ENCODE measurements around the gene ITPR2. TPM values are rescaled to one million over a fixed set of nuclear protein-coding genes. Genes with fewer than 3 reads are reported as not detected.

The ITPR2 gene
- total RNA-seq, 2 donors from 2014 or later, result 14.8 to 74.4 TPM

DNA sequence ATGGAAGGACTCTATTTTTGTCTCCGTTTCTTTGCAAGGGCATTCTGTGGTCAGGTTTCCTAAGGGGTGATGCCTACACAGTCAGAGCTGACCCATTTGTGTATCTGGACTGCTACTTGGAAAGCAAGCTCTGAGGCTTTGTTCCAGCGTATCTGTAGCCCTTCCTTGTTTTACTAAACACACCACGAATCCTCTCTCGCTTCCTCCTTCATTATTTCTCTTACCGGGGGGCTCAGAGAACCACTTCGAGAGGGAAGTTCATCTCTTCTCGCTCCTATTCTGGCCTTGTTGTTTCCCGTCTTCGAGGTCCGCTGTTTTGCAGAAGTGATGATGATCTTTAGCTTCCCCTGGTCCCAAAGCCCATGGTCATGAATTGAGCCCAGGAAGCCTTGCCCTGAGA lies 472.9 kb downstream of the ITPR2 start:
- WGBS, 2 experiments (ENCODE audit: insufficient coverage in 1 of 2, insufficient read length in 1 of 2), result 92 to 95% methylated on average over 8 to 10 of the region's 10 CpGs
- no peaks in the 10 kb centered on the region for H3K27me3 Mint-ChIP-seq (ENCODE audit: insufficient read depth)
- no peaks in the 10 kb centered on the region for H3K4me1 Mint-ChIP-seq
- H3K4me3 Mint-ChIP-seq, result no peak overlapping the region
- Histone ChIP-seq H3K27ac (ENCODE audit: low read depth, low read length) (no peak overlapping the region), H3K9me3 (ENCODE audit: control insufficient read depth, low read length) (no peaks in the 10 kb centered on the region), H3K4me1 (ENCODE audit: control insufficient read depth, insufficient read depth, low read length) (no peaks in the 10 kb centered on the region), H3K9ac (ENCODE audit: extremely low read depth, low read length, poor library complexity, severe bottlenecking) (no peak overlapping the region), H3K4me3 (ENCODE audit: low read length) (no peak overlapping the region), H3K36me3 (ENCODE audit: control insufficient read depth, insufficient read depth, low read length) (no peaks in the 10 kb centered on the region), H3K27me3 (ENCODE audit: control insufficient read depth, insufficient read depth, low read length, poor library complexity, severe bottlenecking) (no peaks in the 10 kb centered on the region)
- no peak for DNase-seq
- no peaks in the 10 kb centered on the region for H3K36me3 Mint-ChIP-seq (ENCODE audit: low read depth)
- H3K27ac Mint-ChIP-seq, result no peak overlapping the region
- TF ChIP-seq, protein P1, sequence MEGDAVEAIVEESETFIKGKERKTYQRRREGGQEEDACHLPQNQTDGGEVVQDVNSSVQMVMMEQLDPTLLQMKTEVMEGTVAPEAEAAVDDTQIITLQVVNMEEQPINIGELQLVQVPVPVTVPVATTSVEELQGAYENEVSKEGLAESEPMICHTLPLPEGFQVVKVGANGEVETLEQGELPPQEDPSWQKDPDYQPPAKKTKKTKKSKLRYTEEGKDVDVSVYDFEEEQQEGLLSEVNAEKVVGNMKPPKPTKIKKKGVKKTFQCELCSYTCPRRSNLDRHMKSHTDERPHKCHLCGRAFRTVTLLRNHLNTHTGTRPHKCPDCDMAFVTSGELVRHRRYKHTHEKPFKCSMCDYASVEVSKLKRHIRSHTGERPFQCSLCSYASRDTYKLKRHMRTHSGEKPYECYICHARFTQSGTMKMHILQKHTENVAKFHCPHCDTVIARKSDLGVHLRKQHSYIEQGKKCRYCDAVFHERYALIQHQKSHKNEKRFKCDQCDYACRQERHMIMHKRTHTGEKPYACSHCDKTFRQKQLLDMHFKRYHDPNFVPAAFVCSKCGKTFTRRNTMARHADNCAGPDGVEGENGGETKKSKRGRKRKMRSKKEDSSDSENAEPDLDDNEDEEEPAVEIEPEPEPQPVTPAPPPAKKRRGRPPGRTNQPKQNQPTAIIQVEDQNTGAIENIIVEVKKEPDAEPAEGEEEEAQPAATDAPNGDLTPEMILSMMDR (conservative IDR thresholded peaks at IDR 0.05), result no peak
- H3K9me3 Mint-ChIP-seq, result no peaks in the 10 kb centered on the region

DNA sequence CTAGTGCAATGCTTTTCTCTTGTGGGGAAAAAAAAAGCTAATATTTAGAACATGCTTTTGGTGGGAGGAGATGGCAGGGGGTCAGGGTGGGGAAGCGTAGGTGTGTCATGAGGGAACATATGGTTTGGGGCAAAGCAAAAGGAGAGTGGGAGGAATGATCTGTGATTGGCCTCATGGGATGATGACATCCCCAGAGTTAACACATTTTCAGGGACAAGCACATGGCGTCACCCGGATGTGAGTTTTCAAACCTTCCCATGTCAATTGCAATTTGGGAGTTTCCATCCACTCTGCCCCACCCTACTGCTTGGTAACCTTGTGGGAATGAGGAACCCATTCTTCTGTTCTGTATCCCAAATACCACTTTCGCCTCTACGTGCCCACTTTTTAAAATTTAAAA lies 473.4 kb downstream of the ITPR2 start:
- H3K27ac ChIP-seq (ENCODE audit: low read depth, low read length), result no peak overlapping the region
- H3K4me1 ChIP-seq (ENCODE audit: control insufficient read depth, insufficient read depth, low read length), result no peaks in the 10 kb centered on the region
- no peaks in the 10 kb centered on the region for H3K9me3 ChIP-seq (ENCODE audit: control insufficient read depth, low read length)
- H3K36me3 Mint-ChIP-seq (ENCODE audit: low read depth), result no peaks in the 10 kb centered on the region
- no peaks in the 10 kb centered on the region for H3K36me3 ChIP-seq (ENCODE audit: control insufficient read depth, insufficient read depth, low read length)
- H3K27ac Mint-ChIP-seq, result no peak overlapping the region
- no peaks in the 10 kb centered on the region for H3K27me3 Mint-ChIP-seq (ENCODE audit: insufficient read depth)
- TF ChIP-seq, protein P1 (conservative IDR thresholded peaks at IDR 0.05), result no peak
- no peaks in the 10 kb centered on the region for H3K4me1 Mint-ChIP-seq
- no peak overlapping the region for H3K4me3 ChIP-seq (ENCODE audit: low read length)
- no peaks in the 10 kb centered on the region for H3K27me3 ChIP-seq (ENCODE audit: control insufficient read depth, insufficient read depth, low read length, poor library complexity, severe bottlenecking)
- no peak for DNase-seq
- H3K9me3 Mint-ChIP-seq, result no peaks in the 10 kb centered on the region
- 93 to 94% methylated on average over 4 to 5 of the region's 5 CpGs for WGBS, 2 experiments (ENCODE audit: insufficient coverage in 1 of 2, insufficient read length in 1 of 2)
- H3K9ac ChIP-seq (ENCODE audit: extremely low read depth, low read length, poor library complexity, severe bottlenecking), result no peak overlapping the region
- no peak overlapping the region for H3K4me3 Mint-ChIP-seq

DNA sequence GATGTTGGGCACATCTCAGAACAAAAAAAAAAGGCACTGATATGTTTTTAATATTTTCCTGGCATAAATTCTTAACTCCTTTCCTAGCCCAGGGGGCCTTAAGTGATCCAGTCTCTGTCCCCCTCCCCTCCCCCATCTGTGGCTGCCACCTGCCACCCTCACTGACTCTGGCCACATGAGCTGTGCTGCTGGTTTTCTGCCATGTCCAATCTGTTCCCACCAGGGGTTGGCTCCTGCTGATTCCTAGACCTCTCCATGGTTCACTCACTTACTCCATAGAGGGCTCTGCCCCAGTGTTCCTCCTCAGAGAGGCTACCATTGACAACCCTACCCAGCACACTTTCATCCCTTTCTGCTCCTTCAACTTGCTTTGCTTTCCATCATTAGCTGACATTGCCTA lies 474.3 kb downstream of the ITPR2 start:
- H3K27me3 ChIP-seq (ENCODE audit: control insufficient read depth, insufficient read depth, low read length, poor library complexity, severe bottlenecking), result no peaks in the 10 kb centered on the region
- H3K4me3 ChIP-seq (ENCODE audit: low read length), result no peak overlapping the region
- Mint-ChIP-seq H3K4me1 (no peaks in the 10 kb centered on the region), H3K27me3 (ENCODE audit: insufficient read depth) (no peaks in the 10 kb centered on the region), H3K9me3 (no peaks in the 10 kb centered on the region), H3K27ac (no peak overlapping the region), H3K36me3 (ENCODE audit: low read depth) (no peaks in the 10 kb centered on the region), H3K4me3 (no peak overlapping the region)
- no peaks in the 10 kb centered on the region for H3K4me1 ChIP-seq (ENCODE audit: control insufficient read depth, insufficient read depth, low read length)
- no peak for DNase-seq
- H3K36me3 ChIP-seq (ENCODE audit: control insufficient read depth, insufficient read depth, low read length), result no peaks in the 10 kb centered on the region
- H3K9ac ChIP-seq (ENCODE audit: extremely low read depth, low read length, poor library complexity, severe bottlenecking), result no peak overlapping the region
- no peak overlapping the region for H3K27ac ChIP-seq (ENCODE audit: low read depth, low read length)
- TF ChIP-seq, protein P1 (conservative IDR thresholded peaks at IDR 0.05), result no peak
- H3K9me3 ChIP-seq (ENCODE audit: control insufficient read depth, low read length), result no peaks in the 10 kb centered on the region

Data from endodermal cell (in vitro differentiated cells).